ENCODE results near the gene HS6ST2.
A peak's percentile ranks its signal among the peaks of the same experiment; 100 is the strongest.

Gene HS6ST2

DNA sequence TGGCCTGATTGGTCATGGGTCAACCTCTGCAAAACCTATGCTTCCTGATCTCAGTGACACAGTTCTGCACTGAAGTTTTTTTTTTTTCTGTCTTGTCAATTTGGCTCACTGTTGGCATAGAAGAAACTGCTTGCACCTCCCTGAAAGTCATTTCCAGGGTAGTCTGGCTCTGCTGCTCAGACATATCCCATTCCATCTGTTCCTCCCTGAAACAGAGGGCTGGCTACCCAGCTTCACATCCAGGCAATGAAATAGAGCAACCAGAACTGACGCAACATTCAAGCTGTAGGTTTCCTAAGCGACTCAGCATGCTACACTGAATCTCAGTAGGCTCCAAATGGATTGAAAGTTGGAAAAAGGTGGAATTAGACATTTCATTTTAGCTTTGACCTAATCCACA, 292.8 kb downstream of the HS6ST2 start:
- DNase-seq, result no peak

DNA sequence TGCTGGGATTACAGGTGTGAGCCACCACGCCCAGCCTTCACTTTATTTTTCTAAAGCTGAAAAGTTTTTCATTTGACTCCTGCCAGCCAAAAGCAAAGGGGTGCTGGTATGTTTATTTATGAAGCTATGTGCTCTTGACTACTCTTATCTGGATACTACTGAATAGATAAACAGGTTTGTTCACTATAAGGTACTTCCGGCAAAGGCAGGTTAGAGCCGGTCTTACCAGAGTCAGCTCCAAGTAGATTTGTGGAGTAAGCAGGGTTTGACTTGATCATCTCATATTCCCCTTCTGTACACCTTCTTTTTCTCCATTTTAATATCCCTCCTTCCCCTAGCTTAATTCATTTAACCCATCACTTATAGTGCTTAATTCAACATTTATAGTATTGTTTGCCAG, 294.2 kb downstream of the HS6ST2 start:
- DNase-seq, result no peak

DNA sequence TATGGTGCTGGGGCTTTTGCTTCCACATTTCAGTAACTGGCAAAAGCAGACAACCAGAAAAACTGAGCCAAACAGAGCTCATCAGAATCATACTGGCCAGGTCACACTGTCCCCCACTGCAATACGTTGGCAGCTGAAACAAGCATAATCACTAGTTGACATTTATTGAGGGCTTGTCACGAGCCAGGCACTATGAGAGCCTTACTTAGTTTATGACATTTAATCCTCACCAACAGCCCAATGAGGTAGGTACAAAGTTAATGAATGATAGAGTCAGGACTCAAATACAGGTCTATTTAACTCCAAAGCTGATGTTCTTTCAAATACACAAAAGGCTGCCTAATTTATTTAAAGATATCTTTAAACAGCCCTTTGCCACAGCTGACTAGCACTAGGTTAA, 295.6 kb downstream of the HS6ST2 start:
- DNase-seq, result no peak

DNA sequence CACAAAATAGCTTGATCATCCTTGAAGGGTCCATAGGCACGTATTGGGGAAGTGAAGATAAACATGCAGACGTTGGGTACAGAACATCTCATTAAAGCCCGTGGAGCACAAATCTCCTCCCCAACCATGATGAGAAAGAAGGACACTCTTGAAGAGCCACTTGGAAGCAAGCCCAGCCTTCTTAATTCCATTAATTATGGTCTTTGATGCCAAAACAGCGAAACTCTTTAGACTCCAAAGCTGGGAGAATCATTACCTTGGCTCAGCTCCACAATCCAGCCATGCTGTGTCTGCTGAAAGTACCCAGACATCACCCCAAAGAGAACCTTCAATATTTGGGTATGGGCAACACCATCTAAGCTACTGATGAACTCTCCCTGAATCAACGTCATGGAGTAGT, 300.6 kb downstream of the HS6ST2 start:
- no peak for DNase-seq

GRCh38 chrX:132652871-132653270, 305.6 kb downstream of the HS6ST2 start:
- no peak for DNase-seq

DNA sequence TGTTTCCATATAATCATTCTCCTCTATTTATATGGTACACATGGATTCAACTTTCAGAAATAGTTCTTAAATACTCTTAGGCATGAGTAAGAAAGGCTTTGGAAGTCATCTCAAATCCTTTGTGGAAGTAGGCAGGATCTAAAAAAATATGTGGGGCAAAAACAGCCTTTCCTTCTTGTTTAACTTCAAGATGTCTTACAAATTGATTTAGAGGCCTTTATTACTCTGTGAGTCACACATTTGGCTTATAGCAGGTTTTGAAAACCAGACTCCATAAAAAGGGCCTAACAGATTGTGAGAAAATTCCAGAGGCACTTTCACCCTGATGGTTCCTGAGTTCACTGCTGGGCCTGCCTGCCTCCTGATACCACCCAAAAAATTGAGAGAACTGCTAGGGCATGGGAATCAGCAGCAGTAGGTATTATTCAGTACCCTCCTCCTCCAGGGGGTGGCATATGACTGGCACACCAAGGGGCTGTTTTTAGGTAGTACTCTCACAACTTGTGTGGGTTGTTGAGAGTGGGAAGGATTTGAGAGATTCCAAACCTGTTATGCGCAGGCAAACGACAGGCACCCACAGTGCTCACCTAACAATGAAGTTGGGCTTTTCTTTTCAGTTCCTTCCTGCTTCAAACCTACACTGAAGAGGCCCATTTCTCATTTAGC, 306.9 kb downstream of the HS6ST2 start:
- no peak for DNase-seq

DNA sequence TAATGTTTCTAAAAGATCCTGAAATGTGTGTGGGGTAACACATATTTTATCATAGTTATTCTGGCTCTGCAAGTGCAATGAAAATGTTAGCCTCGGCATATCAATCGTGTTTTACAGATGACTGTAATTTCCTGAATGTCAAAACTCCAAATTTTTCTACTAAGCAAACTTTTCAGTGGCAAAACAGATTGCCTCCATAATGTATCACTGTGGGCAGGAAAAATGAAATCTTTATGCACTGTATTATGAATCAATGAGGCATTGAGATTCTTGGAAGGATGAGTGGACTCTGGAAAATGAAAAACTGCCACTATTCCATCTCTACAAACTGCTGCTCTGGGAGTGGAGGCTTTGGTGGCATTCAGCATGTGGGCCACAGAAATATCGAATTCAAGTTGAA, 309.5 kb downstream of the HS6ST2 start:
- DNase-seq, result no peak

DNA sequence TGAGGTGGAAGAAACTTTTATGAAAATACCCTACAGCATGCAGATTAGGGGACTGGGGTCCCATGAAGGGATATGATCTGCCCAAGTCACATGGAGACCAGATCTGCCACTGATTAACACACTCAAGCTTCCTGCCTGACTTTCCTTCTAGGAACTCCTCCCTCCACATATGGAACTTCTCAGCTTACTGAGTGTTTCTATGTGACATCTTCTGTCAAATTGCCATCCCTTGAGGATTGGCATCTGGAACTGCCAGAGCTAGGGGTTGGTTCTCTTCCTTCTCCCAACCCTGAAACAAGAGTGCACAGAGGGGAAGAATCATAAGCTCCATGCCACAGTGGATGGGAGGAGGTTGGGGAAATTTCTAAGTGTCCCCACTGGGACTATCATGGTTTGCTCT, 319.0 kb downstream of the HS6ST2 start:
- no peak for DNase-seq

GRCh38 chrX:132638313-132638712, 320.1 kb downstream of the HS6ST2 start:
- no peak for DNase-seq

DNA sequence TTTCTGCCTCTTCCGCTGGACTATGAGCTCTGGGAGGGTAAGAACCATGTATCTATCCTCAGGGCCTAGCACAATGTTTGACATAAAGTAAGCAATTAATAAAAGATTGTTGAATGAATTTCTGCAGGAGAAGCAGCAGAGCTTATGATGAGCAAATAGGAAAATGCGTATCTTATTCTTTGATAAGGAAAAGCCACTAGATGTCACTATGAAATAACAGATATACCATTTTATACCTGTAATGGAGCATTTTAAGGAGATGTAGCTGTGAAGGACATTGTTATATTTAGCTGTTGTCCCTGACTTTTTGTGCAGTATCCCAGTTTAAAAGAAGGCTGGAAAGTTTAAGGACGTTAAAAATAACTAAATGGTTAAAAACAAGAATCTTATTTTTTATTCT, 322.3 kb downstream of the HS6ST2 start:
- DNase-seq, result no peak

DNA sequence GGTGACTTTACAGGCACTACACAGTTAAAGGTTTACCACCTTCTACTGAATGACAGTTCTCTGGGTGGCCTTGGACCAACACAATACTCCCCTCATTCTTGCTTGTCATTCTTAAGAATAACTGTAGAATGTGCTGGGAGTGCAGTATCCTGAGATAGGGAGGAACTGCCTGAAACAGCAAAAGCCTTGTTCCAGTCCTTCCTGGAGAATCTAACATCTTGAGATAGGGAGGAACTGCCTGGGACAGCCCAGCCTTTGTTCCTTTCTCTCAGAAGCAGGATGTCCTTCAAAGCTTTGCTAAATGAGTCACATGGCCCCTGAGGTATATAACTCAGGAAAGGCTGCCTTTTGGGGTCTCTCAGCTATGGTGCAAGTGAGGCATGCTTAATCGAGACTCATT, 323.9 kb downstream of the HS6ST2 start:
- no peak for DNase-seq

DNA sequence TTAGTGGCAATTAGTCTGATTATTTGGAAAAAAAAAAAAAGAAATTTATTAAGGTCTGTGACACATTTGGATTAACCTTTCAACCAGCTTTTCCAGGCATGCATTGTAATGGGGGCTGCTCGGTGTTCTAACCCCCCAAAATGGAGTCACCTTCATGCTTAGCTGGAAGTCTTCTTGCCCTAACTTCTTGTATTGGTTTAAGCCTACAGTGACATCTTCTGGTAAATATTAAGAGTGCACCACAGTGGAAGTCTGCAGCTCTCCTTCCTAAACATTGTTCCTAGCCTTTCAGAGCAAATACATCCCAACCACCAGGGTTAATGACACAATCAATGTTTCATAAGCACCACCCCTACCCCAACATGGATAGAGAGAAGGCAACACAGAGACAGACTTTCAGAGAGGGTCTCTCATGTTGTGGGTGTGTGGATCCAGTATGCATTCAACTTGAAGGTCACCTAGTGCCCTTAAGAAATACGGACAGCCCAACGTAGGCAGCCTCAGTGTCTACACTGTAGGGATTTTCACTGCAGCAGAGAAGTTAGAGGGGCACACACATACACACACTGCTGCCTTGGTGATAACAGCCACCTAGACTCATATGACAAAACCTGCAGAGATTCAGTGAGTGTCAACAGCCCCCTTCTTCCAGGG, 326.7 kb downstream of the HS6ST2 start:
- DNase-seq, result no peak

DNA sequence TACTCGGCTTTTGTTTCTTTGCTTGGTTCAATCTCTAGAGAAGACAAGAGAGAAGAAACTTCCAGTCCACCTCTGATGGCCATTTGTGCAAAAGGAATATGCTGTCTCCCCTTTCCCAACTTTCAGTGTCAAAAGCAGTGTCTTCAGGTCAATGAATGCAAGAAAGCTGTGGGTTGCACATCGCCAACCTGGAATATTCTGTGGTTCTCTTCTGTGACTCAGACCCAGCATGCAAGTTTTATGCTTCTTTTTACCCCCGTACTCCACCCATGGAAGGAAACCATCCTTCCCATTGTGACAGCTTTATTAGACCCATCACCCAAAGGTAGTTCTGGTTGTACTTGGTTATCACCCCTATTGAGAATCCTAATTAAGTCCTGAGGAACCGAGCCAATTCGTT, 334.0 kb downstream of the HS6ST2 start:
- no peak for DNase-seq

DNA sequence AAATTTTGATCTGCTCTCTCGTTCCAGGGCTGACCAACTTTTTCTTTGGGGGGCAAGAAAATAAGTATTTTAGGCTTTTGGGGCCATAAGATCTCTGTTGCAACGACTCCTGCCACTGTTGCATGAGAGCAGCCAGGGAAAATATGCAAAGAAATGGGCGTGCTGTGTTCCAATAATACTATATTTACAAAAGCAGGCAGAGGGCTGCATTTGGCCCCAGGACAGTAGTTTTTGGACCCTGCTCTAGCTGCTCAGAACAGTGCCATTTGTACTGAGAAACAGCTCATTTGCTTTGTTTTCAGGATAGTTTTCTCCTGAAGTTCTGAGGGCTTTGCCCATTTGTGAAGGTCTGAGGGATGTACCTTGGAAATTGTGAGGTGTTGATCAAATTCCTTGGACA, 334.5 kb downstream of the HS6ST2 start:
- DNase-seq, result no peak

- no peak for DNase-seq
Observed at GRCh38 chrX:132623300-132623699, 335.1 kb downstream of the HS6ST2 start.

DNA sequence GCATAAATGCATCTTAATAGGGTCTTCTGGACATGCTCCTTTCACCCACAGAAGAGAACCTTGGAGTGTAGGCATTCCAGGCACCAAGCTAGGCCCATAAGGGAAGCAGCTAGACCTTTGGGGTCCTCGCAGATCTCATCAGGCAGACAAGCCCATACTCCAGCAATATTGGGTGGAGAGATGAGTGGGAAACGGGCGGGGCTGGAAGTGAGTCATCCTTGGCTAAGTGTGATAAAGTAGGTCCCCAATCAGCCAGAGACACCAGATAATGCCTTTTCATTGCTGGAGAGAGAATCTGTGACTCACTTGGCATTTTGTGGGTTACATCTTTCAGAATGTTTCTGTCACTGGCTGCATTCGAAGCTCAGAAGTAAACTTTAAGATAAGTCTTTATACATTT, 336.3 kb downstream of the HS6ST2 start:
- no peak for DNase-seq

- no peak for DNase-seq
Observed at GRCh38 chrX:132618810-132619209, 339.6 kb downstream of the HS6ST2 start.

DNA sequence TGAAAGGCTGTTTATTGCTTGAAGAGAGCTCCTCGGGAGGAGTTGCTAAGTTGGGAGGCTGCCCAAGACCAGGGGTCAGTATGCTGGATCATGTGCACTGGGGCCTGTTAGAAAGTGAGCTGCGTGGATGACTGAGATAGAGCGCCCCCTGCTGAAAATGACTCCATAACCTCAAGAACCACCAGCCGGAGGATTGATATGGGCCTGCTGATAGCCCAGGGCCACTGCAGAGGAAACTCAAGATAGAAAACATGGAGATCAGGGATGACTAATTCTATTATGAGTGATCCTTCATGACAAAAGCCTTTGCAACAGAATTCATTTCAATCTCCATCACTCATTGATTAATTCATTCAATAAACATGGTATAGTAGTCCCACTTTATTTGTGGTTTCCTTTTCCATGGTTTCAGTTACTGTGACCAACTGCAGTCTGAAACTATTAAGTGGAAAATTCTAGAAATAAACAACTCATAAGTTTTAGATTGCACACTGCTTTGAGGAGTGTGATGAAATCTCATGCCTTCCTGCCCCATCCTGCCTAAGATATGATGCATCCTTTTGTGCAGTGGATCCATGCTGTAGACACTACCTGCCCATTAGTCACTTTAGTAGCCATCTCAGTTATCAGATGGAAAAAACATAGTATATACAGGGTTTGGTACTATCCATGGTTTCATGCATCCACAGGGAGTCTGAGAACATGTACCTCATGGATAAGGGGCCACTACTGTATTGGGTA, 342.9 kb downstream of the HS6ST2 start:
- DNase-seq, result no peak

DNA sequence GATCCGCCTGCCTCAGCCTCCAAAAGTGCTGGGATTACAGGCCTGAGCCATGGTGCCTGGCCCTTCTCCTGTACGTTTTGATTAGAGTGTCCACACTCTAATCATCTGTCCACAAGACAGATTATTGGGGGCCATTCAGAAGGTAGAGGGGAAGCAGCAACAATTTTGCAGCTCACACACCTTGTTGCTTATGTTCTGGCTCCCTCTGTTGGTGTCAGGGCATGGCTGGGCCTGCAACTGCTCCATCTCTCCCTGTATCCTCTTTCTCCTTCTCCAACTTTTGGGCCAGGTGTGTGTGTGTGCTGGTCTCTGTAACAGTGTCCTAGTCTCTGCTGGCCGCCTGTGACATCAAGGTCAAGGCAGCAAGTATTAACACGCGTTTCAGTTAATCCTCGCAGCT, 344.1 kb downstream of the HS6ST2 start:
- peak; percentile 0 for DNase-seq

DNA sequence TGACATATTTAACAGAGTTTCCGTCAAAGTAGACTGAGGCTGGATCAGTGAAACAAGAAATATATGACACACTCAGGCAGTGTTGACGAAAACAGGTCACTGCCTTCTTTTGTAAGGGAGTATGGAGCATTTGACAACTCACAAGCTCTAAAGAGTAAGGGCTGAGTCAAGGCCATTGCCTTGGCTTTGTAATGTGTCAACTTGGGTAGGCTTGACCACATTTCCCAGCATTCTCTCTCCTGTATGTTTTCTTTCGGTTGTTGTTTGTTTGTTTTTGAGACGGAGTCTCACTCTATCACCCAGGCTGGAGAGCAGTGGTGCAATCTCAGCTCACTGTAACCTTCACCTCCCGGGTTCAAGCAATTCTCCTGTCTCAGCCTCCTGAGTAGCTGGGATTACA, 344.6 kb downstream of the HS6ST2 start:
- no peak for DNase-seq

GRCh38 chrX:132612821-132613564, 345.4 kb downstream of the HS6ST2 start:
- DNase-seq, result no peak

DNA sequence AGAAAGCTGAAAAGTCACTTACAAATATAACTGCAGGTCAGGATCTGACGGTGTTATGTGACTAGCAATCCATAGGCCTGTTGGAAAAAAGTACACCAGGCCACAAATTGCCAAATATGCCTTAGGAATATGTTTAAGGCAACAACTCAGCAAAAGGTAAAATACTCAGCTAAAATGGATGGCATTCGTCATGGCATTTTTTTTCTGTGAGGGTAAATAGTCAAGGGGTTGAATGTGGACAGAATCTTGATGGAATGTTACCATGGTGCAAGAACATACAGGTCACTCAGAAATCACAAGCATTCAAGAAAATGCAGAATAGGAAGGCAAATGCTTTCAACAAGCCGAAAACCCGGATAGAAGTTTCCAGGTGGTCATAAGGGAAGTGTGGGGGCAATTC, 347.9 kb downstream of the HS6ST2 start:
- DNase-seq, result no peak

DNA sequence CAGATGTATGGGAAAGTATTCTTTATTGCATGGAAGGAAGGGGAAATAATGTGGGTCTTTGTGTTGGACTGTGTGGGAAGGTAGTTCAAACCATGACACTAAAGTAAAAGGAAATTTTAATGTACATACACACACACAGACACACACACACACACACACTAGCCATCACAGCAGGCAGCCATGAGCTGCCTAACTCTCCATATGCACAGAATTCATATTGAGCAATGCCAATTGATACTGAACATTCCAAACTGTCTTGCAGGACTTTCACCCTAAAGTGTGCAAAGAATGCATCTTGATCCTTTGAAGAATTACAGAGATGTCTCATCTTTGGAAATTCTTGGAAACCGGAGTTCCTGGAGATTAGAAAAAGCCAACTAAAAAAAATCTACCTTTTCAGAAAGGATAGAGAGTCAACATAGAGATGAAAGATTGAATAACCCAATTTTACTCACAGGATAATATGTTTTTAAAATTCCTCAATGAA, 349.0 kb downstream of the HS6ST2 start:
- DNase-seq, result no peak

Data from NCI-H1048 (cell line).